HepG2 (cell line): ENCODE measurements around the gene CDK7. TPM values are rescaled to one million over a fixed set of nuclear protein-coding genes. Genes with fewer than 3 reads are reported as not detected.

ENCODE experiments used
- ELF3 ChIP-seq: IDR thresholded peaks from 2 replicates; pipeline ENCODE4 v1.6.1; 2016; ENCODE audit warnings: missing genetic modification reagents, missing compliant biosample characterization
- KLF15 ChIP-seq: sonication (generic); formaldehyde crosslinking; IDR thresholded peaks from 2 replicates; pipeline ENCODE4 v1.8.1; 2023; ENCODE audit warnings: borderline replicate concordance, mild to moderate bottlenecking, inconsistent platforms, missing genetic modification reagents, mixed read lengths
- MAF1 ChIP-seq: sonication (generic); formaldehyde crosslinking; IDR thresholded peaks from 2 replicates; pipeline ENCODE4 v1.5.0; 2020; ENCODE audit warnings: missing genetic modification reagents, borderline replicate concordance
- MIXL1 ChIP-seq: IDR thresholded peaks from 2 replicates; pipeline ENCODE4 v1.6.1; 2016
- NAIF1 ChIP-seq: sonication (generic); formaldehyde crosslinking; IDR thresholded peaks from 2 replicates; pipeline ENCODE4 v1.5.0; 2020; ENCODE audit warnings: mild to moderate bottlenecking, missing genetic modification reagents, borderline replicate concordance
- REPIN1 ChIP-seq: sonication (generic); formaldehyde crosslinking; IDR thresholded peaks from 2 replicates; pipeline ENCODE4 v1.8.0; 2022; ENCODE audit warnings: missing genetic modification reagents, low read depth, mild to moderate bottlenecking, borderline replicate concordance
- ZBTB1 ChIP-seq: sonication (generic); formaldehyde crosslinking; IDR thresholded peaks from 2 replicates; pipeline ENCODE4 v1.4.0; 2020; ENCODE audit warnings: missing genetic modification reagents, borderline replicate concordance
- ZNF674 ChIP-seq: sonication (generic); formaldehyde crosslinking; IDR thresholded peaks from 2 replicates; pipeline ENCODE4 v1.5.0; 2020; ENCODE audit warnings: low read depth, mild to moderate bottlenecking, missing genetic modification reagents
- ZNF772 ChIP-seq: sonication (generic); formaldehyde crosslinking; IDR thresholded peaks from 2 replicates; pipeline ENCODE4 v1.5.0; 2020; ENCODE audit warnings: mild to moderate bottlenecking, missing genetic modification reagents
- polyA plus RNA-seq, 8 experiments: library from polyadenylated mRNA; depleted of rRNA in 3 of 8; stranded (reverse) in 7 of 8; unstranded in 1 of 8; fragments of >200 nt; fragmentation: Illumina TruSeq in 4 of 8; extraction: Trizol in 4 of 8; gene quantifications; 2 replicates each; pipeline versions ENCODE4 v1.2.1 to v1.2.3, GENCODE V29; 2011 to 2016; ENCODE audit warnings: low read depth in 4 of 8, missing spikeins in 1 of 8, mixed read lengths in 1 of 8; ENCODE audit not compliant: insufficient read depth in 1 of 8
- total RNA-seq, 5 experiments: library from RNA; depleted of rRNA; stranded (reverse); fragments of >200 nt; fragmentation: Illumina TruSeq; extraction: Trizol; gene quantifications; 2 replicates each; pipeline ENCODE4 v1.2.3, GENCODE V29; 2016; ENCODE audit warnings: low read depth in 1 of 5
- TF ChIP-seq, protein P1 (sequence below): sonication (generic); formaldehyde crosslinking; conservative IDR thresholded peaks from 2 replicates; pipeline ENCODE4 v1.8.0; 2022; ENCODE audit warnings: low read depth, missing genetic modification reagents
- TF ChIP-seq, protein P2 (sequence below): sonication (generic); formaldehyde crosslinking; IDR thresholded peaks from 2 replicates; pipeline ENCODE4 v1.4.0; 2020; ENCODE audit warnings: missing genetic modification reagents, borderline replicate concordance
- TF ChIP-seq, protein P3 (sequence below): sonication (generic); formaldehyde crosslinking; IDR thresholded peaks from 2 replicates; pipeline ENCODE4 v1.4.0; 2020; ENCODE audit warnings: missing genetic modification reagents
- TF ChIP-seq, protein P4 (sequence below): sonication (generic); formaldehyde crosslinking; IDR thresholded peaks from 2 replicates; pipeline ENCODE4 v1.5.0; 2020; ENCODE audit warnings: mild to moderate bottlenecking, missing genetic modification reagents
- TF ChIP-seq, protein P5 (sequence below): sonication (generic); formaldehyde crosslinking; IDR thresholded peaks from 2 replicates; pipeline ENCODE4 v1.9.0; 2021; ENCODE audit warnings: missing genetic modification reagents, mild to moderate bottlenecking, borderline replicate concordance

Gene CDK7
- total and polyA plus RNA-seq, 2 of the 13 experiments (the other 11 are each of a cell fraction or from before 2014, with no cell fraction given), result 41.2 to 54.9 TPM

DNA sequence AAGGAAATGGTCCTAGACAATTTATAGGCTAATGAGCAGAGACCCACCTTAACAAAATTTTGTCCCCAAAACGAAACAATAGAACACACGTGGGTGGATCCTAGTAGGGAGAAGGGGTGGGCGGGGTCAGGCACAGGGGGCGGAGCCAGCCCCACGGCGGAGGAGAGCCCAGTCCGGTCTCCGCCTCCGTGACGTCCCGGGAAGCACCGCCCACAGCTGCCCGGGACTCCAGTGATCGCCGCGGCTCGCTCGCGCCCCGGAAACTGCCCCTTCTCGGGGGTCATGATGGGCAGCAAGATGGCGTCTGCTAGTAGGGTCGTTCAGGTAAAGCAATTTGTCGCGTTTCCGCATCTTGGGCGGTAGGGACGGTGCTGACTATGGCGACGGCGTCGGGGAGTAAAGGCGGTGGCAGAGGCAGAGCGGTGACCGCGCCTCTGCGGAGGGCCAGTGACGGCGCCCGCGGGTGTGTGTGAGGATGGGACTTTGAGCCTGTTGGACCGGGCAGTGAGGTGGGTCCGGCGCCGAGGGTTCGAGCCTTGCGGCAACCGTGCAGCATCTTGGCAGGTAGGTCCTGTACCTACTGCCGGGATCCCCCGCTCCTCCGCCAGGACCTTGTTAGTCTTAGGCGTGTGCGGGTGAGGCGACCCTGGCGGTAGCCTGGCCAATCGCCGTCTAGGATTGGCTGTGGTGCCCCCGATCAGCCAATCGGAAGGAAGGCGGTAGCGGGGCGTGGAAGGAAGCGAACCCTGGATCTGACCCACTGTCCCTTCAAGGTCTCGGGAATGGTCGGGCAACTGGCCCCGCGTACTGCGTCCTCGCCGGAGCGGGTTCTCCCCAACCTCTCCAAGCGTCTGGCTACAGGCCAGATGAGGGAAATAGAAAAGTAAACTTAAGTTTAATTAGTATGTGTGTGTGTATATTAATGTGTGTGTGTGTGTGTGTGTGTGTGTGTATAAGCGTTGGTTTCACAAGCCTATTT is 16.8 kb upstream of the CDK7 start (continued):
- TF ChIP-seq, protein P1, sequence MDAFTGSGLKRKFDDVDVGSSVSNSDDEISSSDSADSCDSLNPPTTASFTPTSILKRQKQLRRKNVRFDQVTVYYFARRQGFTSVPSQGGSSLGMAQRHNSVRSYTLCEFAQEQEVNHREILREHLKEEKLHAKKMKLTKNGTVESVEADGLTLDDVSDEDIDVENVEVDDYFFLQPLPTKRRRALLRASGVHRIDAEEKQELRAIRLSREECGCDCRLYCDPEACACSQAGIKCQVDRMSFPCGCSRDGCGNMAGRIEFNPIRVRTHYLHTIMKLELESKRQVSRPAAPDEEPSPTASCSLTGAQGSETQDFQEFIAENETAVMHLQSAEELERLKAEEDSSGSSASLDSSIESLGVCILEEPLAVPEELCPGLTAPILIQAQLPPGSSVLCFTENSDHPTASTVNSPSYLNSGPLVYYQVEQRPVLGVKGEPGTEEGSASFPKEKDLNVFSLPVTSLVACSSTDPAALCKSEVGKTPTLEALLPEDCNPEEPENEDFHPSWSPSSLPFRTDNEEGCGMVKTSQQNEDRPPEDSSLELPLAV (CRISPR knock-in tag), result no peak
- TF ChIP-seq ZBTB1, result no peak
- TF ChIP-seq, protein P2, sequence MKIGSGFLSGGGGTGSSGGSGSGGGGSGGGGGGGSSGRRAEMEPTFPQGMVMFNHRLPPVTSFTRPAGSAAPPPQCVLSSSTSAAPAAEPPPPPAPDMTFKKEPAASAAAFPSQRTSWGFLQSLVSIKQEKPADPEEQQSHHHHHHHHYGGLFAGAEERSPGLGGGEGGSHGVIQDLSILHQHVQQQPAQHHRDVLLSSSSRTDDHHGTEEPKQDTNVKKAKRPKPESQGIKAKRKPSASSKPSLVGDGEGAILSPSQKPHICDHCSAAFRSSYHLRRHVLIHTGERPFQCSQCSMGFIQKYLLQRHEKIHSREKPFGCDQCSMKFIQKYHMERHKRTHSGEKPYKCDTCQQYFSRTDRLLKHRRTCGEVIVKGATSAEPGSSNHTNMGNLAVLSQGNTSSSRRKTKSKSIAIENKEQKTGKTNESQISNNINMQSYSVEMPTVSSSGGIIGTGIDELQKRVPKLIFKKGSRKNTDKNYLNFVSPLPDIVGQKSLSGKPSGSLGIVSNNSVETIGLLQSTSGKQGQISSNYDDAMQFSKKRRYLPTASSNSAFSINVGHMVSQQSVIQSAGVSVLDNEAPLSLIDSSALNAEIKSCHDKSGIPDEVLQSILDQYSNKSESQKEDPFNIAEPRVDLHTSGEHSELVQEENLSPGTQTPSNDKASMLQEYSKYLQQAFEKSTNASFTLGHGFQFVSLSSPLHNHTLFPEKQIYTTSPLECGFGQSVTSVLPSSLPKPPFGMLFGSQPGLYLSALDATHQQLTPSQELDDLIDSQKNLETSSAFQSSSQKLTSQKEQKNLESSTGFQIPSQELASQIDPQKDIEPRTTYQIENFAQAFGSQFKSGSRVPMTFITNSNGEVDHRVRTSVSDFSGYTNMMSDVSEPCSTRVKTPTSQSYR (CRISPR knock-in tag), result peak; percentile 15; the same call in 1 of the 2 replicates
- TF ChIP-seq KLF15 (CRISPR knock-in tag), result peak; percentile 74; the same call in 1 of the 2 replicates
- TF ChIP-seq, protein P3, sequence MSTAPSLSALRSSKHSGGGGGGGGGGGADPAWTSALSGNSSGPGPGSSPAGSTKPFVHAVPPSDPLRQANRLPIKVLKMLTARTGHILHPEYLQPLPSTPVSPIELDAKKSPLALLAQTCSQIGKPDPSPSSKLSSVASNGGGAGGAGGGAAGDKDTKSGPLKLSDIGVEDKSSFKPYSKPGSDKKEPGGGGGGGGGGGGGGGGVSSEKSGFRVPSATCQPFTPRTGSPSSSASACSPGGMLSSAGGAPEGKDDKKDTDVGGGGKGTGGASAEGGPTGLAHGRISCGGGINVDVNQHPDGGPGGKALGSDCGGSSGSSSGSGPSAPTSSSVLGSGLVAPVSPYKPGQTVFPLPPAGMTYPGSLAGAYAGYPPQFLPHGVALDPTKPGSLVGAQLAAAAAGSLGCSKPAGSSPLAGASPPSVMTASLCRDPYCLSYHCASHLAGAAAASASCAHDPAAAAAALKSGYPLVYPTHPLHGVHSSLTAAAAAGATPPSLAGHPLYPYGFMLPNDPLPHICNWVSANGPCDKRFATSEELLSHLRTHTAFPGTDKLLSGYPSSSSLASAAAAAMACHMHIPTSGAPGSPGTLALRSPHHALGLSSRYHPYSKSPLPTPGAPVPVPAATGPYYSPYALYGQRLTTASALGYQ (CRISPR knock-in tag), result no peak
- TF ChIP-seq, protein P4, sequence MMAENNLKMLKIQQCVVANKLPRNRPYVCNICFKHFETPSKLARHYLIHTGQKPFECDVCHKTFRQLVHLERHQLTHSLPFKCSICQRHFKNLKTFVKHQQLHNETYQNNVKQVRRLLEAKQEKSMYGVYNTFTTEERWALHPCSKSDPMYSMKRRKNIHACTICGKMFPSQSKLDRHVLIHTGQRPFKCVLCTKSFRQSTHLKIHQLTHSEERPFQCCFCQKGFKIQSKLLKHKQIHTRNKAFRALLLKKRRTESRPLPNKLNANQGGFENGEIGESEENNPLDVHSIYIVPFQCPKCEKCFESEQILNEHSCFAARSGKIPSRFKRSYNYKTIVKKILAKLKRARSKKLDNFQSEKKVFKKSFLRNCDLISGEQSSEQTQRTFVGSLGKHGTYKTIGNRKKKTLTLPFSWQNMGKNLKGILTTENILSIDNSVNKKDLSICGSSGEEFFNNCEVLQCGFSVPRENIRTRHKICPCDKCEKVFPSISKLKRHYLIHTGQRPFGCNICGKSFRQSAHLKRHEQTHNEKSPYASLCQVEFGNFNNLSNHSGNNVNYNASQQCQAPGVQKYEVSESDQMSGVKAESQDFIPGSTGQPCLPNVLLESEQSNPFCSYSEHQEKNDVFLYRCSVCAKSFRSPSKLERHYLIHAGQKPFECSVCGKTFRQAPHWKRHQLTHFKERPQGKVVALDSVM (CRISPR knock-in tag), result peak; percentile 49; the same call in 1 of the 2 replicates
- peak; percentile 63; the same call in 1 of the 2 replicates for TF ChIP-seq ZNF772 (CRISPR knock-in tag)
- TF ChIP-seq ELF3 (CRISPR knock-in tag), result peak; percentile 73
- no peak for TF ChIP-seq NAIF1 (CRISPR knock-in tag)
- no peak for TF ChIP-seq ZNF674
- peak; percentile 94 for TF ChIP-seq REPIN1 (CRISPR knock-in tag)
- TF ChIP-seq, protein P5, sequence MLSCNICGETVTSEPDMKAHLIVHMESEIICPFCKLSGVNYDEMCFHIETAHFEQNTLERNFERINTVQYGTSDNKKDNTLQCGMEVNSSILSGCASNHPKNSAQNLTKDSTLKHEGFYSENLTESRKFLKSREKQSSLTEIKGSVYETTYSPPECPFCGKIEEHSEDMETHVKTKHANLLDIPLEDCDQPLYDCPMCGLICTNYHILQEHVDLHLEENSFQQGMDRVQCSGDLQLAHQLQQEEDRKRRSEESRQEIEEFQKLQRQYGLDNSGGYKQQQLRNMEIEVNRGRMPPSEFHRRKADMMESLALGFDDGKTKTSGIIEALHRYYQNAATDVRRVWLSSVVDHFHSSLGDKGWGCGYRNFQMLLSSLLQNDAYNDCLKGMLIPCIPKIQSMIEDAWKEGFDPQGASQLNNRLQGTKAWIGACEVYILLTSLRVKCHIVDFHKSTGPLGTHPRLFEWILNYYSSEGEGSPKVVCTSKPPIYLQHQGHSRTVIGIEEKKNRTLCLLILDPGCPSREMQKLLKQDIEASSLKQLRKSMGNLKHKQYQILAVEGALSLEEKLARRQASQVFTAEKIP (CRISPR knock-in tag), result no peak
- peak; percentile 32; the same call in 1 of the 2 replicates for TF ChIP-seq MIXL1
- TF ChIP-seq MAF1 (CRISPR knock-in tag), result no peak
